Omental fat pad (tissue), 4 donors: ENCODE results near the gene UST. TPM values are rescaled to one million over a fixed set of nuclear protein-coding genes. Genes with fewer than 3 reads are reported as not detected.

ENCODE experiments used
- ATAC-seq: fragments of 150-250 bp; one replicate; pipeline ENCODE4 v1.9.1; 2016; ENCODE audit warnings: mild to moderate bottlenecking, moderate library complexity; ENCODE audit not compliant: low FRiP score
- DNase-seq: peaks from one replicate; pipeline ENCODE4 v3.0.0-alpha.2; 2019; ENCODE audit warnings: low spot score
- CTCF ChIP-seq, 3 donors: fragments of 450-650 bp; IDR thresholded peaks; one replicate each; pipeline ENCODE4 v1.5.1; 2016 to 2017; ENCODE audit warnings: antibody characterized with exemption in 3 of 3, mild to moderate bottlenecking in 3 of 3, moderate library complexity in 2 of 3
- total RNA-seq, 4 donors: library from RNA; depleted of rRNA; stranded (reverse); fragments of >200 nt; gene quantifications; one replicate each; pipeline ENCODE4 v1.1.0, GENCODE V29; 2016

Gene UST
- total RNA-seq, 4 donors from 2014 or later = 9.2 to 20.8 (median 15.0) TPM

DNA sequence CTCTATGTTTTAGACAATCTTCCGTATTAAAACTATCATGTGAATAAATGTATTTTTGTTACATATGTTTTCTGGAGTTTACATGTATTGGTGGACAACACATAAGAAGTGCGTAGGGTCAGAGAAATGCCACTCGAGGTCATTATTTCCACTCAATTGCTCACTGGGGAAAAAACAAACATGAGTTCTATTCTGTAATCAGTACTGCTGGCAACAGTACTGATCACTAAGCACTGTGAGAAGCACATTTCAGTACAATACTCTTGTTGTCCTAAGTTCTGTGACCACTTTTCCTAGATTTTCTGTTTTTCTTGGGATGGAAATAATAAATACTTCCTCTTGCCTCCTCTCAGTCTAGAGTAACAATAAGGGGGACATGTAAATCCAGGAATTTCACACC, 44.5 kb downstream of the UST start:
- no peak for TF ChIP-seq CTCF (IDR thresholded peaks at IDR 0.05)
- DNase-seq (no peak), ATAC-seq (no peak)

DNA sequence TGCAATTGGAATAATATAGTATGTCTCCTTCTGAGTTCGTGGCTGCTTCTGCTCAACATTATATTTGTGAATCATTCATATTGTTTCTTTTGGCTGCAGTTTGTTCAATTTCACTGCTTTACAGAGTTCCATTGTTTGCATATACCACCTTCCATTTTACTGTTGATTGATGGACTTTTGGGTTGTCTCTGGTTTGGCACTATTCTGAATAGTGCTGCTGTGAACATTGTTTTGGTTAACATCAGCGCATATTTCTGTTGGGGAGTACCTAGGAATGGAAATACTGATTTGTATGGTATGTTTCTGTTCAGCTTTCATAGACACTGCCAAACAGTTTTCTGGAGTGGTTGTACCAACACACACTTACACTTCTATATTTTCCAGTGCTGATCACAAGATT, 46.9 kb downstream of the UST start:
- no peak for TF ChIP-seq CTCF (IDR thresholded peaks at IDR 0.05)
- DNase-seq (no peak), ATAC-seq (no peak)

DNA sequence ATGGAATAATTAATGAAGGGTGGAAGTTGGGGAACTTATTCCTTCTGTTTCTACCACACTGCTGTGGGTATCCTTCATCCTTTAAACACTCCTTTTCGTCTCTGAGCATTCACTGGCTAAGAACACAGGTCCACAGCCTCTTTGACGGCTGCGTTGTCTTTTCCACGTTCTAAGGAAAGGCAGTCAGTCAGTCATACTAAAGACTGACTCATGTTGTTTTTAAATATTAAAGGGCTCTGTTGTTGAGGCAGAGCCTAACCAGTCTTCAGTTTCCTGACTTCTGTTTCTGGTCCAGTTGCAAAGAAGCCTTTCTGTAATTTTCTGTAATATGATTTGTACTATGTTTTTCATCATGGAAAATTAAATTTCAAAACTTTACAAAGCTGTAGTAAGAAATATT, 48.0 kb downstream of the UST start:
- no peak for DNase-seq
- TF ChIP-seq CTCF (IDR thresholded peaks at IDR 0.05) = no peak

GRCh38 chr6:148795563-148795962, 48.7 kb downstream of the UST start:
- TF ChIP-seq CTCF (IDR thresholded peaks at IDR 0.05) = no peak
- DNase-seq = no peak
- no peak for ATAC-seq

More for the DNA sequence above, 48.0 kb downstream of the UST start:
- ATAC-seq = no peak

DNA sequence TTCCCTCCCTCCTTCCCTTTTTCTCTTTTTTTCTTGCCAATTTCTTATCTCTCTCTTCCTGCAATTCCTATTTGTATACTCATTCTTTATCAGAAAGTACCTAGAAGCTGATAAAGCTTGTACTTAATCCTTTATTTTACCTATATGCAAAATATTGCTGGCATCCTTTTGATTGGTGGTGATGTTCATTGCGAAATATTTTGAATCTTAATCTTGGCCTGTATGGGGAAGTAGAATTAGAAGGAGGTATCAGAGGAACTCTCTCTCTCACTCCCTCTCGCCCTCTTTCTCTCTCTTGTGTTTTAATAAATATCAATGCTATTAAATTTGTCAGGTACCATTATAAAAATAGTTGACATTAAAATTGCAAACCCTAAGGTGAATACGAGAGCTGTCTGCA, 52.8 kb downstream of the UST start:
- no peak for TF ChIP-seq CTCF (IDR thresholded peaks at IDR 0.05)
- DNase-seq = no peak
- no peak for ATAC-seq

GRCh38 chr6:148800536-148800935, 53.7 kb downstream of the UST start:
- DNase-seq (no peak), ATAC-seq (no peak)
- no peak for TF ChIP-seq CTCF (IDR thresholded peaks at IDR 0.05)

GRCh38 chr6:148803979-148804378, 57.1 kb downstream of the UST start:
- no peak for DNase-seq
- TF ChIP-seq CTCF (IDR thresholded peaks at IDR 0.05) = no peak
- ATAC-seq = no peak
